ENCODE results near the gene OSMR.

Gene OSMR

GRCh38 chr5:38932854-38933408, 87.1 kb downstream of the OSMR start:
- no peak for DNase-seq

DNA sequence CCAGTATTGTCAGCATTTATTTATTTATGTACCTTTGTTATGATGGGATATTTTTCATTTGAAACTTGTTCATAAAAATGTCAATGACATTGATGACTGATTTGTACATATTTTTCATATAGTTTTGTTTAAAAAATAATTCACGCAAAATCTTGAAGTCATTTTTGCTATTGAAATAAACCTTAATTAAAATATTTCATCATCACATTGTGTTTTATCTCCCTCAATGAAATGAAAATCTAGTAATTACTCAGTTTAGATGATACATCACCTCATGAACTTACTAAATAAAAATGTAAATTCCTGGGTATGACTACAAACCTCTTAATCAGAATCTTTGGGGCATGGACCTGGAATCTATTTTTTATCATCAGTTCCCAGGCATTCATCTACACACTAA, 89.6 kb downstream of the OSMR start:
- DNase-seq = no peak

- DNase-seq = no peak
Measured at GRCh38 chr5:38936269-38936668, 90.5 kb downstream of the OSMR start.

DNA sequence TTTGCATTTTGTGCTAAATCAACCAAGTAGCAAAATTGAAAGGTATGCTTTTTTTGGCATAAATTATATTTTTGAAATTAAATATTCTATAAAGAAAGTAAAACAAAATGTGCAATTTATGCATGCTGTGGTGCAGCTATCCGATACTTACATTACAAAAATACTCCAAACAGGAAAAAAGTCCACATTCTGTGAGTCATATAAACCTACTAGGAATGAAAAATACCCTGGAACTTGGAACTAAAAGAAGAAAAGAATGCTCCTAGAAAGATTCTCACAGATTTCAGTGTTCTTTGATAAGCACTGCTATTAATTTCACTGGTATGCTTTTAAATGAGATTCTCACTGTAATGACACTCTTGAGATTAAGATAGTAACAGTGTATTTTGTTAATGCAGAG, 92.6 kb downstream of the OSMR start:
- DNase-seq = no peak

DNA sequence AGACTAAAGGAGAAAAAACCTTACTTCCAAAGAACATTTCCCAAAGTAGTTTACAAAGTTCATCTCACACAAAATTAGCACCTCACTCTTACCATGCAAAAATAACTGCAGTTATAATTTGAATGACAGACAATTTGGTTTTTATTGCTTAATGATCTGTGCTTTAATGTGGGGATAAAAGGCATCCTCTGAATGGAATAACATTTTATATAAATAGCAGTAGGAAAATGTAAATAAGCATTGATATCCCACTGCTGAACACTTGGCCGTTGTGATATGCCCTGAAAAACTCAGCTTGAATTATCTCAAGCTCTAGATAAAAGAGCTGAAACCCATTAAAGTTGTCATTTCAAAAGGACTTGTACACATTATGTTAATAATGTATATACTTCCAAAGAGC, 93.2 kb downstream of the OSMR start:
- DNase-seq = no peak

DNA sequence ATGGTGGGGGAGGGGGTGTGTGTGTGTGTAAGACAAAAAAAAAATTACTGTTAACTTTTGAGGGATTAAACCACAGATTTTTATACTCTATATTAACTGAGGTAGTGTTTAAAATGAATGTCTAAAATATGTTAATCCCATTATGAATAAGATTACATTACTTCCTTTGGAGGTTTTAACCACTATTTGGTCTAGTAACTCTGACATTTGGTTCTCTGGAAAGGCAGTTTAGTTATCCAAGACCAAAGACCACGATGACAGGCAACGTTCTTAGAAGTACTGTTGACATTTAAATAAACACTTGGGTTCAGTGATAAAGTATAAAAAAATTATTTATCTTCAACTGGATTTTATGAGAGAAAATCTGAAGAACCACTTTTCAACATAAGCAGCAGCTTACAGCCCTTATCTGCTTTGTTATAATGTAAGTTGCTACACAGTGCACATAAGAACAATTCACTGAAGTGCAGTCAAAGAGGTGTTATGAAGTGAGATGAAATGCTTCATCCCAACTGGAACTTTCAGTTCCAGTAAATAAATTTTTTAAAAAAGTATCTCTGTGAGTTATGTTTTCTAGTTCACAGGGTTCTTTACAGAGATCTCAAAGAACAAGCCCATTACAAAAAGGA, 94.5 kb downstream of the OSMR start:
- DNase-seq = no peak

DNA sequence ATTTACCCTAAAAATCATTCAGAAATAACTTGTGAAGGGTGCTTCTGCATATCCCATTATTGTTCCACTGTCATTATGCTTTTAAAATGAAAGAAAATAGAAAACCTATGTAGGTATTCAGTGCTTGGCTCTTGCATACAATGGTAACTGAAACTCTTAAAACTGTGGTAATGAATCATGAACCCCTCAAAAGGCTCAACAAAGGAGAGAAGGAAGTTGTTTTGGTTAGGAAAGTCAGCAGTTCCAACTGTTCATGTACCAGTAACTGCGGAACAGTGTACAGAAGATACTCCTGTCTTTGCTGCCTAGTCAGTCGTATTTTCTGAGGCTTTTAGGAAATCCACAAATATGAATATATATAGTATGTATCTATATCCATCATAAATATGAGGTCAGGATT, 96.1 kb downstream of the OSMR start:
- DNase-seq = no peak

DNA sequence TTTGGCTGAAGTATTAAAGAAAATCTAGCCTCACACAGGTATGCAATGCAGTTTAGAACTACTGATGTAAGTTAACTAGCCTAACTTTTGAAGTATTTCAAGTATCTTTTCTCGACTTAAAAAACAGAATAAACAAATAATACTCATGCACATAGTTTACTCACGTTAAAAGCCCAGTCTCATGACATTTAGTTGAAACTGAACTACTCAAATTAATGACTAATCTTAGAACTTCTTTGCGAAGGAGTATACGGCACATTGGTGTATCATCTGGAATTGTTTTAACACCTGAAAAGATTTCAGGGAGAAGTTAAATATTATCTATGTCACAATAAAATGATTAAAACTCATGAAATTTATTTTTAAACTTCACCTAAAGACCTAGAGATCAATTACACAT, 98.5 kb downstream of the OSMR start:
- no peak for DNase-seq

- DNase-seq = no peak
Measured at GRCh38 chr5:38948501-38948900, 102.7 kb downstream of the OSMR start.

GRCh38 chr5:38953426-38954012, 107.7 kb downstream of the OSMR start:
- DNase-seq = no peak

DNA sequence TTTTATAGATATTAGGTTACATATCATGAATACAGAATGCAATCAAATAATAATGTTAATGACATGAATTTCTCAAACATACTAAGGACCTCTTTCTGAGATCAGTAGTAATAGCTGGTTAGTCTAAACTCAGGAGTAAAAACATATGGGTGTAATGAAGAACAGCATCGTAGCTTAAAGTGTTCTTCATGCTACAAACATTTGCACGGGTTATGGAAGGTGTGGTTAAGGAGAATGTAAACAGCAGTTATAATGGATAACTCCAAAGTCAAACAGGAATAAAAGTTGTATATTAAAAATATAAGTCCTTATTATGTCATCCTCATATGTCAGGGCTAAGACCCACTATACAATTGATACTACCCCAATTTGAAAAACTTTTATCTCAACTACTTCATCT, 115.9 kb downstream of the OSMR start:
- no peak for DNase-seq

- no peak for DNase-seq
Measured at GRCh38 chr5:38968665-38969064, 122.9 kb downstream of the OSMR start.

DNA sequence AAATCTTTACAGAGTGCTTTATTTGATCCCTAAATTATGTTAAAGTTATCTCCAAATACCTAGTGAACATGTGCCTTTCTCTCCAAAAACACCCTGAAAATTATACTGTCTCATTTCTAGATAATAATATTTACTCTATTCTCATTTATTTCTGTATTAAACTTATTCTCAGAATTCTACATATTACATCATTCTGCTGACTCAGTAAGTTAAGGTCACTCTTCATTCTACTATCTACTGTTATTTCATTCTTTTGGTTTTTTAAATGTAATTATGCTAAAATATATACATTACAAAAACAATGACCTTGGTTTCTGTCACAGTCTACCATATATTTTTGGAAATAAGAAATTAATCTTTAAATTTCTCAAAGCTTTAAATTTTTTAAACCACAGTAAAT, 132.2 kb downstream of the OSMR start:
- no peak for DNase-seq

DNA sequence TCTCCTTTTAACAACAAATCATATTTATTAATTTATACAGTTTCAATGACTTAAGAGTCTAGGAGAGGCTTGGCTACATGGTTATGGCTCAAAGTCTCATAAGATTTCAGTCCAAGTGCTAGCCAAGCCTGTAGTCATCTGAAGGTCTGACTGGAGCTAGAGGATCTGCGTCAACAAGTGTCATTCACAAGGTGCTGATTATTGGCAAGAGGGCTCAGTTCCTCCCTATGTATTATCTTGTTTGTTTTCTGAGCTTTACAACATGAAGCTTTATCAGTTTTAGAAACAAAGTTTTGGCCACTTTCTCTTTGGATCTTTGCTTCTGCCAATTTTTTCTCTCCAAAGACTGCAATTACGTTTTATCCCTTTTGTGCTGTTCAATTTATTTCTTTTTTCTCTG, 133.7 kb downstream of the OSMR start:
- no peak for DNase-seq
